NOMO-1 treated with DMSO at 0.1 percent for 48 hours (cell line): ENCODE results near the gene TMEM79.

Experiments used
- DNase-seq: peaks from one replicate; lab custom pipeline; 2025; ENCODE audit not compliant: unreplicated experiment; lab: John Stamatoyannopoulos, UW

TMEM79 gene

DNA sequence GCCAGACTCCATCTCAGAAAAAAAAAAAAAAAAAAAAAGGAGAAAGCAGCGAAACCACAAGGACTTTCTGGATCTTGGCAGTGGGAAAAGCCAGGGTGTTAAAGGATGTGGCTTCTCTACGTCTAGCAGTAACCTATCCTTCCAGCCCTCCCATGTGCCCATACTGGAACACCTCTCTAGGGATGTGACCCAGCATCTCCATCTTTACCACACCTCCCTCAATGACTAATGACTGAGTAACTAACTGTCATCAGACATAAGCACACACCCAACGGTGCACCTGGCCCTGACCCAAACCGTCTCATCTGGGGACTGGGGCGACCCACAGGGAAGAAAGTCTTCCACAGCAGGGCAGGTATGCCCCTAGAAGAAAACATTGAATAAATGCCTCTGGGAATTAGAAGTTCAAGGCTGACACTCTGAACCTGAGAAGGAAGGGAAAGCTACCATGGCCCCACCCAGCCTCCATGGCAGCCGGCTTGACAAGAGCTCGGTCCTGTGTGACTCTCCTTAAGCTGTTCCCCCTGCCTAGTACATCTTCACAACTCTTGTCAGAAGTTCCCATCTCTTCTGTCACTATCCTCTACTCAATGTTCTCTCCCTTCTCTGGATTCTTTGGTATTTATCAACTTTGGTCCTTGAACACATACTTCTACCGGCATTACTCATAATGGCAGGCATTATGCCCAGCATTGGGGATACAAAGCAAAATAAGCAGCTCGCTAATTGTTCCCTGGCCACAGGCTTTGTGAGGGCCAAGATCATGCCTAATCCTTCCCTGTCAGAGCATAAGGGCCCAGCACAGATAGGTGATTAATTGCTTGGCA lies 21.5 kb upstream of the TMEM79 start:
- DNase-seq = no peak

DNA sequence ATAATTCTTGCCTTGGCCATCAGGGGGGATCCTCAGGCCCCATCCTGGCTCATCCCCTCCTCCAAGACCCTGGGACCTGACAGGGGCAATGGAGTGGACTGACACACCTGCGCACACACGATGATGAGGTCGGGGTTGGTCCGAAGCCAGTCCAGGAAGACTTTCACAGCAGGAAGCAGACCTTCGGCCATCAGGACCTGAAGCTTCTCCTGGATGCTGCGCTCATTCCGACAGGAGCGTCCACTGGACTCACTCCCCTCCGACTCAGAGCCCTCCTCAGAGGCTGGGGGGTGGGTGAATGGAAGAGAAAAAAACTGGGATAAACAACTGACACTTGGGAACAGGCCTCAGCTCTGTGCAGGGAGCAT lies 20.9 kb upstream of the TMEM79 start:
- DNase-seq = no peak

DNA sequence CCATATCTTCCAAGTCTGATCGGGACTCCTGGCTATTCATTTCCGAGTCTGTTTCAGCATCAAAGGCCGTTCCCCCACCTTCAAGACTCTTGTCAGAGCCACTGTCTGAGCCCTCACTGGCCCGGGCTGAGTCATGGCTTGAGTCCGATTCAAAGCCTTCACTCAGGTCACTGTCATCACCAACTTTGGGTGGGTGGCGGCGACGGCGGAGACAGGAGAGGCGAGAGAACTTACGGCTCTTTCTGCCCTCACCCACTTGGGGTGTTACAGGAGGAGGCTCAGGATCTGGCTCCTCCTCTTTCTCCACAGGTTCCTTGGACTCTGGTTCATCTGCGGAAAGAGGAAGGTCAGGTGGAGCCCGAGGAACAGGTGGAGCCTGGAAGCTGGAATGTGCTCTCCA lies 18.1 kb upstream of the TMEM79 start:
- DNase-seq = no peak

DNA sequence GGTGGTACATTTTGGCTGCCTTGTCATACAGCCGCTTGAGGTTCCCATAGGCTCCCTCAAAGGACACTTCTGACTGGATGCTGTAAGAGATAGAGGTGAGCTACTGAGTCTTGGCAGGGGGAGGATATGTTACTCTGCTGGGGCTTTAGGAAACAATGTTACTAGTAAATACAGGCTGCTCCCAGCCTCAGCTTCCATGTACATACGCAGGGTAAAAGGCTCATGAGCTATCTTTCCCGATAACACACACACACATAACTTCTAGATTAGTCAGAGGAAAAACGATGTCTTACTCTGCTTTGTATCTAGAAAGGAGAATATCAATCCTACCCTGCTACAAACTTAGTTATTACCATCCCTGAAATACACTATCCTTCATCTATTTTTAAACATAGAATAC lies 15.8 kb upstream of the TMEM79 start:
- no peak for DNase-seq

DNA sequence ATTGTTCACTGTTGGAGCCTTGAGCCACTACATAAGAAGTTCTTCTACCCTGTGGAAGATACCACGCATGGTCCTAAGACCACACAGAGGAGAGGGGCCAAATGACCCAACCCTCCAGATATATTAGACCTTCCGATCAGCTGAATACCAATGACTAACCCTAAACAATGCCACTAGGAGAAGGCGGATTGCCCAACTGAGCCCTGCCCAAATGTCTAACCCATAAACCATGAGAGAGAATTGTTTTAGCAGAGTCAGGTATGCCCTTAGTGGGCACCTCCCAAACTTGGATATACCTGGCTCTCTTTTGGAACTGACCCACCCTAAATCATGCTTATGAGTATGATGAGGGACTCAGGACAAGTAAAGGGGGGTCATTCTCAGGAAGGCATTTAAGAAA lies 13.8 kb upstream of the TMEM79 start:
- no peak for DNase-seq

DNA sequence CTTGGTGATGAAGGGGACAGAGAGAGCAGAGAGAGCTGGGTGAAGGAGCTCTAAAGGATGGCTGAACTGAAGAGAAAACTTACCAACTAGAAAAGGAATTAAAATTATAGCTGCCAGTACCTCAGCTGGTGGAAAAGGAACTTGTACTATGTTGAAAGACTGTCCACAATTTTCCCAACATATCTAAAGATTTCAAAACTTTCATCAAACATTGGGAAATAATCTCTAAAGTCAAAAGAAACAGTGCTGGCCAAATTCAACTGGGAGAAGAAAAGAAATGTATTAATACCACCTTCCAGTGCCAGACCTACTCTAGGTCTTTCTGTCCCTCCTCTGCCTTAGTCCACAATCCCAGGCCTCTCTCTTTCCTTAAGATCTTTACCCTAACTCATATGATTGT lies 7.6 kb upstream of the TMEM79 start:
- peak; percentile 77 for DNase-seq

DNA sequence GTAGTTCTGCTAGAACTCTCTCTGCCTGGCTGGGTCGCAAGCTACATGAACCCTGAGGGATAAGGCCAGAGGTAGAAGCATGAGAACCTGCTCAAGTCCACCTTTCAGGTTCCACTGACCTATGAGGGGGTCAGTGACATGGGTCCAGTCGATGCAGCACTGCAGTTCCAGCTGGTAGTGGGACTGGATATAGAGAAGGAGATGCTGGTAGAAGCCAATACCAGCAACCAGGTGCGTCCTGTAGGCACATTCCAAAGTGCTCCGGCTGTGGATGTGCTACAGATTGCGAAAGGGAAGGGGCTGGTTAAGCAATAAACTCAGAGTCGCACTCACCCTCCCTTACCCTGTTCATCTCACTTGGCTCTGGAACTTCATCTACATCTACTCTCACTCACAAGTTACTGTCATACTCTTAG lies 7.2 kb upstream of the TMEM79 start:
- DNase-seq = peak; percentile 61

DNA sequence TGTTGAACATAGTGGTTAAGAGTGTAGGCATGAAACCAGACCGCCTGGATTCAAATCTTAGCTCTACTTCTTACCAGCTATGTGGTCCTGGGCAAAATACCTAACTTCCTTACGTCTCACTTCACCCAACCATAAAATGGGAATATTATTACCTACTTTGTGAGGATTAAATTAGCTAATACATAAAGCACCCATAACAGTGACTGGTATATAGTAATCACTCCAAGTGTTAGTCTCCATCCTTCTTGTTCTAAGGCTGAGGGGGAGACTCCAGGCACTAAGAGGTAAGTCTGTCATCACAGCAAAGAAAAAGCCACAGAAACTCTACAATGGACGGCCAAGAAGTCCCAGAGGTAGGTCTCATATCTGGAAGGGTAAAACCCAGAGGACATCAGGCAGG lies 4.3 kb upstream of the TMEM79 start:
- no peak for DNase-seq

DNA sequence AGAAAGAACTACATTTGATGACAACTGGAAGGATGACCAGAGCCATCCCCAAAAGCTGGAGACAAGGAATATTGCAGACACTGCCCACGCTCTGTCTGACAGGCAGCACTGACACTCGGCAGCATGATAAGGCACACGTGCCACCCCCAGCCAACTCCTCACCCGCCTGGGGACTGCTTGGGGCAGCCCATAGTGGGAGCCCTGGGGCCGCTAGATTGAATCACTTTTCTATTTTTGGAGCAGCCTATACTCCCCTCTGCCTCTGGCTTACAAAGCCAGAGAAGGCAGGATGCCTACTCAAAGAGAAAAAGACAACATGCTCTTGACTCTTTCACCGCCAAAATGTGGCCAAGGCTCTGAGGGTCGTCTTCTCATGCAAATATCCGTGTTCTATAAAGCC lies 2.8 kb upstream of the TMEM79 start:
- DNase-seq = peak; percentile 44

DNA sequence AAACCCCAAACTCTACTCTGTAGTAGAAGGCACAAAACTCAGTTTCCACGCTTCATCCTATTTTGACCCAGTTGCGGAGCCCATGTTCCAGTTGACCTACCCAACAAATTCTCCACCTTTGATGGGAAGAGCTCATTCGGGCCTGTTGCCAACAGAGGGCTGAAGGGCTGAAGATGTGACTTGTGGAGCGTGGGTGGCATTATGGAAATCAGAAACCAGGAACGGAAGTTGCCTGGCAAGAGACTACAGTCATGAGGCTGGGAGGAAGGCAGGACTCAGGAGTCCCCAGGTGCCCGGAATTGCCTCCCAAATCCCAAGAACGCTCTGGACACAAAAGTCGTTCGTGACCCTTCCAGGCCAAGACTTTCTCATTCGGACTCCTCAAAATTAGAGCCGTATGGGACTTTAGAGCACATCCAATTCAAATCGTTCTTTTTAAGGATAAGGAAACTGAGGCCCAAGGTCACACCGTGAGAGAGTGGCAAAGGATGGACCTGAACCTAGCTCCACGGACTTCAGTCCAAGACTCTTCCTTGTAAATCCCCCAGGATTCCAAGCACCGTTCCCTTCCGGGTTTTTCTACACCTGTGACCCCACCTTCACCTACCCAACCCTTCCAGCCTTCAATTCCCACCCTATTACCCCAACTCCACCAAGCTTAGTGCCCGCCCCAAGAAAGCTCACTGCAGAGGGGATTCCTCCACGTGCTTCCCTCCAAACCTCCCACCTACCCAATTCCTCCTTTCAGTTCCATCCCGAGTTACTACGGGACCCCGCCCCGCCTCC lies 2.2 kb upstream of the TMEM79 start:
- DNase-seq = peak; percentile 4

DNA sequence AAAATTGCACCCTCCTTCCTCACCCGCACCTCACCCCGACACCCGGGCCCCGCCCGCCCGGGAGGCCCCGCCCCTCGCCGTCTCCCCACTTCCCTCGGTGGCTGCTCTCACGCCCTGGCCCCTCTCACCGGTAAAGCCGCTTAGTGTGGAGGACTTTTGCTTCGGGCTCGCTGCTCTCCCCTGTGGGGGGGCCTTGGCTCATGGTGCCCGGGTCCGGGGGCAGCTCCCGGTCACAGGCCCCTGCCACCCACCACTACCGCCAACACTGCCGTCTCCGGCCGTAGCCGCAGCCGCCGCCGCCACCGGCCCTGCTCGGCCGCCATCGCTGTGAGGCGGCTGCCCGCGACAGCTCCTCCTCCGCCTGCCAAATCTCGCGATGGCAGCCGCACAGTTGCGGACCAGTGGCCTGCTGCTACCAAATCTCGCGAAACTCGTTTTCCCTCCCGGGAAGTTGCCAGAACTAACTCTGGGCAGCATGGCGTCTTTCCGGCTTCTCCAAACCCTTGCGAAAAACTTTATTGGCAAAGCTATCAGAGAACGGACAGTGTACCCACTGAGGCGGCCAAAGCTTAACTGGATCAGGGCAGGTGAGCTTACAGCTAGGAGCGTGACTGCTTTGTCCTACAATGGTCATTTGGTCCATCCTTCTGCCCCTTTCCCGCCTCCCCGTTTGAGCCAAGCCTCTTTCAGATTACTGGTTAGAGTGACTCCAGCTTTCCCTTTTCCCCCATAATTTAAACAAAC lies 1.5 kb upstream of the TMEM79 start, which contains the start of gene SMG5:
Gene SMG5 (minus strand): TSS at position 347 of the 744 bp plus-strand sequence. CDS start 145 bp downstream, at position 202.
- DNase-seq = peak; percentile 96

DNA sequence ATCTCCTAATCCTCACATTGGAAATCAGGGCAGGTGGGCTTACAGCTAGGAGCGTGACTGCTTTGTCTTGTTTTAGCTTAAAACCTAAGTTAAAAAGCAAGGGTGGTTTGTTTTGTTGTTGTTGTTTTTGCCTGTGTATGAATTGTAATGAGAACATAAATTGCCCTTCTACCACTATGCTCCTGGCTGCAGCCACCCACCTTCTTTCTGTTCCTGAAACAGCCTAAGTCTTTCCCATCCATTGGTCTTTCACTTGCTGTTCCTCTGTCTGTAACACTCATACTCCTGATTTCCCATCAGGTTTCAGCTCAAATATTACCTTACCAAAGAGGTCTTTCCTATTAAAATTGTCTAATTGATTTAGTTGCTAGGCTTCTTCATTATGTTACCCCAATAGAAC lies 604 bp upstream of the TMEM79 start:
- DNase-seq = no peak

DNA sequence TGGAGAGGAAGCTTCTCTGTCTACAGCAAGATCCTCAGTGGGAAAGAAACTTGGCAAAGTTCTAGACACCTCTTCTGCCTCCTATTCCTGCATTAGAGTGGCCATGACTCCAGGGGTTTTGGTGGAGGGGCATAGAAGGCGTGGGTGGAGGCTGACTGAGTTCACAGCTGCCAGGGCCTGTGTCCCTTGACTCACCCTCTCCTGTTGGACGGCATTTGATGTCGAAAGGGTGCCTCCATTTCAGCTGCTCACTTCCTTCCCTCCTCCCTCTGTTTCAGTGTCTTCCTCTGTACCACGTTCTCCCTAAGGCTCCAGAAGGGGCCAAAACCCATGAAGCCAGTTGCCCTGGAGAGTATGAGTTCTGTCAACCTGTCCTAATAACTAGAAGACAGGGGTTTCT lies 632 bp downstream of the TMEM79 start:
- no peak for DNase-seq

DNA sequence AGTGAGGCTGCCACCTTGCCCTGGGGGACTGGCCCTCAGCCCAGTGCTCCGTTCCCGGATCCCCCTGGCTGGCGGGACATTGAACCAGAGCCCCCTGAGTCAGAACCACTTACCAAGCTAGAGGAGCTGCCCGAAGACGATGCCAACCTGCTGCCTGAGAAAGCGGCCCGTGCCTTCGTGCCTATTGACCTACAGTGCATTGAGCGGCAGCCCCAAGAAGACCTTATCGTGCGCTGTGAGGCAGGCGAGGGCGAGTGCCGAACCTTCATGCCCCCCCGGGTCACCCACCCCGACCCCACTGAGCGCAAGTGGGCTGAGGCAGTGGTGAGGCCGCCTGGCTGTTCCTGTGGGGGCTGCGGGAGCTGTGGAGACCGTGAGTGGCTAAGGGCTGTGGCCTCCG lies 1.3 kb downstream of the TMEM79 start:
- no peak for DNase-seq

DNA sequence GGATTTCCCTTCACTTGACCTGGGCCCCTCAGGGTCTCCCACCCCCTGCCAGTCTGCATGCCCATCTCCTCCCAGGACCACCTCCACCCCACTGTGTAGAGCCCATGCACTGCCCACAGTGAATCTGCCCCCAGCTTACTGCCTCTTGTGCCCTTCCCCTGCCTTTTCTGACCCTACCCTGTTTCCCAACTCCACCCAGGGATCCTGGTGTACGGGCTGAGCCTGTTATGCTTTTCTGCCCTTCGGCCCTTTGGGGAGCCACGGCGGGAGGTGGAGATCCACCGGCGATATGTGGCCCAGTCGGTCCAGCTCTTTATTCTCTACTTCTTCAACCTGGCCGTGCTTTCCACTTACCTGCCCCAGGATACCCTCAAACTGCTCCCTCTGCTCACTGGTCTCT lies 1.9 kb downstream of the TMEM79 start:
- DNase-seq = no peak

DNA sequence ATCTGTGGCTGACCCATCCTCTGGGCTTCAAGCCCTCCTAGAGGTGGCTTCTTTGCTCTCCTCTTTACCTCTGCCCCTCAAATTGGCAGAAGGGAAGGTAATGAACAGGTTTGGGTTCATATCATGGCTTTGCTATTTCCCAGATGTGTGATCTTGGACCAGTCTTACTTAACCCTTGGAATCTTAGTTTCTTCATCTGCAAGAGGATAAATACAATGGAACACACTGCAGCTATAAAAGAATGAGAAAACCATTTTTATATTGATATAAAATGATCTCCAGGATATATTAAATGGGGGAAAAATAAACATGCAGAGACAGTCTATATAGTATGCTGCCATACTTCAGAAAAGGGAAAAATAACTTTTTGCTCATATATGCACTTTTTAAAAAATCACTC lies 5.7 kb downstream of the TMEM79 start:
- no peak for DNase-seq

DNA sequence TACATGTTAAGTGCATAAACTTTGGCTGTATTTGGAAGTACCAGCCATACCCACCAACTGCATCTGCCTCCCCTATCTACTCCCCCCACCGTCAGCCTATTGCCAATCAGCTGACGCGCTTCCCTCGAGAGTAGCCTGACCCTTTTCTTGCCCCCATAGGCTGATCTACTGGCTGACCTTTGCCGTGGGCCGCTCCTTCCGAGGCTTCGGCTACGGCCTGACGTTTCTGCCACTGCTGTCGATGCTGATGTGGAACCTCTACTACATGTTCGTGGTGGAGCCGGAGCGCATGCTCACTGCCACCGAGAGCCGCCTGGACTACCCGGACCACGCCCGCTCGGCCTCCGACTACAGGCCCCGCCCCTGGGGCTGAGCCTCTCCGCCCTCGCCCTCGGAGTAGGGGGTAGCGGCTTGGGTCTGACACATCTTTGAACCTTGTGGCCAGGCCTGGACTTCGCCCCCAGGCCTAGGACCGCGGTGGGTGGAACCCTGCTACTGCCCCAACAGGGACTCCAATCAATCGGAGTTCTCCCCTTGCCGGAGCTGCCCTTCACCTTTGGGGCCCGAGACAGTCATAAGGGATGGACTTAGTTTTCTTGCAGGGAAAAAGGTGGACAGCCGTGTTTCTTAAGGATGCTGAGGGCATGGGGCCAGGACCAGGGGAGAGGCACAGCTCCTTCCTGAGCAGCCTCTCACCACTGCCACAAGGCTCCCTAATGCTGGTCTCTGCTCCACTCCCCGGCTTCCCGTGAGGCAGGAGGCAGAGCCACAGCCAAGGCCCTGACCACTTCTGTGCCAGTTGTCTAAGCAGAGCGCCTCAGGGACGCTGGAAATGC lies 7.3 kb downstream of the TMEM79 start:
- no peak for DNase-seq

DNA sequence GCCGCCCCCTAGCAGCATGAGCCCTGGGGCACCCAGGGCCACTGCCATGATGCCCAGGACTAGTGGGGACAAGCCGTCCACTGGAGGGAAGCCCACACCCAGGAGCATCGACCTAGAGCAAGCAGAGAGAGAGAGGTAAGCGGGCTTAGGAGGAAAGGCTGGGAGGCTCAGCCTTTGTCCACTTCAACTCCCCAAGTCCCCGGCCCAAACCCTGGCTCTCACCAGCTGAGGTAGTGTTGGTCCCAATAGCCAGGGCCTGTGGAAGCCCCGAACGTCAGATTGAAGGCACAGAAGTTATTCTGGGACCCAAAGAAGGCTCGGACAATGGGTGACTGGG lies 8.9 kb downstream of the TMEM79 start:
- no peak for DNase-seq

DNA sequence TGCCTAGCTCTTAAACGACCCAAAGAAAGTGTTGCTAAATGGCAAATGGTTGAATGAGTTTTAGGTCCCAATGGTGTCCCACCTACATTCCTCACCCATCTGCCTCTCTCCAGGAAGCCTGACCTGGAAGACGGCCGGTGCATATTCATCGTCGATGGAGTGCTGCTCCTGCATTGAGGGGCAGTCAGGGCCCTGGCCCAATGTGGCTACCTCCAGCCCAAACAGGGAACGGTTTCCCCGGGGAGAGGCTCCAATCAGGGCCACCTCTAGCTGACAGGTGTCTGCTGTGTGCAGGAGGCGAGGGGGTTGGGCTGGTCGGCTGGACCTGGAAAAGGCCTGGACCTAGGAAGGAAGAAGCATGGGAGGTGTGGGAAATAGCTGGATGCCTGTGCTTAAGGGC lies 9.8 kb downstream of the TMEM79 start:
- no peak for DNase-seq

DNA sequence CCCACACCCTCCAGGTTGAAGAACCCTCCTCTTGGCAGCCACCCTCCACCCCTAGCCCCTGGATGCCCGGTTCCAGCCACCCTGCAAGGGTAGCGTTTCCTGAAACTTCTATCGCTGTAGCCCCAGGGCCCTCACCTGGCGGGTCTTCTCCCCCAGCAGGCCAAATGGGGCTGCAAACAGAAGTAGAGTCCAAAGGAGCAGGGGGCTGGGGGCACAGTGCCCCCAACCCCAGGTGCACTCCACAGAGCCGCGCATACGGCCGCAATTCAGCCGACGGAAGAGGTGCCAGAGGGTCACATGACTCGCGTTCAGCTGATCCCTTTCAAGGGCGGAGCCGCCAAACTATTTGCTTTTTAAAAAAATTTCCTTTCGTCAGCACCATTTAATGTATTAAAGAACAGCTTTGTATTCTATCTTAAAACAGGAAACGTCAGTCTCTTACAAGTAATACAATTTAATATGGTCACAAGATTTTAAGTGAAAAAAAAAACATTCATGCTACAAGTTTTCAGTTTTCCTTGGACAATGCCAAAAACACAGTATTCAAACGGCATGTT lies 11.3 kb downstream of the TMEM79 start, which contains the start of gene GLMP:
Gene GLMP (minus strand): TSS at position 289 of the 557 bp plus-strand sequence. CDS start 34 bp downstream, at position 255.
- peak; percentile 67 for DNase-seq
